K562 (cell line): Measurements from ENCODE around the gene ARID4B. TPM values are rescaled to one million over a fixed set of nuclear protein-coding genes. Genes with fewer than 3 reads are reported as not detected.
A peak's percentile ranks its signal among the peaks of the same experiment; 100 is the strongest.

Source experiments
- BDP1 ChIP-seq: IDR thresholded peaks from 3 replicates; pipeline ENCODE4 v1.6.1; 2011; ENCODE audit not compliant: insufficient read length, insufficient read depth
- EP300 ChIP-seq: IDR thresholded peaks from 2 replicates; pipeline ENCODE4 v1.6.1; 2012; ENCODE audit warnings: low read length, improper control_type of control experiment
- GATAD2B ChIP-seq: fragments of 450-650 bp; IDR thresholded peaks from 2 replicates; pipeline ENCODE4 v1.6.1; 2017; ENCODE audit warnings: mild to moderate bottlenecking, borderline replicate concordance
- HIVEP1 ChIP-seq: fragments of 250-450 bp; sonication (Bioruptor Pico); IDR thresholded peaks from 2 replicates; pipeline ENCODE4 v1.4.0; 2020; ENCODE audit warnings: mild to moderate bottlenecking
- ILK ChIP-seq: fragments of 450-650 bp; IDR thresholded peaks from 2 replicates; pipeline ENCODE4 v1.6.1; 2016; ENCODE audit warnings: missing genetic modification characterization, low read depth, mild to moderate bottlenecking, missing compliant biosample characterization, moderate library complexity, borderline replicate concordance
- MBD2 ChIP-seq: sonication (generic); IDR thresholded peaks from 2 replicates; pipeline ENCODE4 v1.6.1; 2016; ENCODE audit warnings: low read depth, borderline replicate concordance
- MCM3 ChIP-seq: fragments of 450-650 bp; IDR thresholded peaks from 2 replicates; pipeline ENCODE4 v1.6.1; 2016
- MLX ChIP-seq, 2 experiments: fragments of 450-650 bp in 1 of 2; sonication (generic) in 1 of 2; formaldehyde crosslinking; conservative IDR thresholded peaks; 2 replicates each; pipeline versions ENCODE4 v1.4.0 to v1.8.1; 2020 to 2022; ENCODE audit warnings: mild to moderate bottlenecking in 1 of 2, missing genetic modification reagents in 1 of 2
- RBBP5 ChIP-seq: fragments of 200-600 bp; sonication (generic); IDR thresholded peaks from 2 replicates; pipeline ENCODE4 v1.6.1; 2012; ENCODE audit warnings: borderline replicate concordance, mild to moderate bottlenecking, low read length, control low read depth, inconsistent platforms; ENCODE audit not compliant: insufficient read depth, poor library complexity, severe bottlenecking
- RBM22 ChIP-seq: fragments of 200-400 bp; formaldehyde crosslinking; IDR thresholded peaks from 2 replicates; pipeline ENCODE4 v1.6.1; 2018; ENCODE audit warnings: low read length, low read depth; ENCODE audit not compliant: poor library complexity, severe bottlenecking
- RFX1 ChIP-seq: fragments of 450-650 bp; IDR thresholded peaks from 2 replicates; pipeline ENCODE4 v1.6.1; 2016; ENCODE audit warnings: mild to moderate bottlenecking, moderate library complexity
- ZKSCAN1 ChIP-seq: fragments of 150-350 bp; IDR thresholded peaks from 2 replicates; pipeline ENCODE4 v1.6.1; 2016; ENCODE audit warnings: low read depth, low read length
- ZMIZ1 ChIP-seq, 2 experiments: fragments of 150-350 bp in 1 of 2; IDR thresholded peaks; 2 replicates each; pipeline ENCODE4 v1.6.1; 2012 to 2016; ENCODE audit warnings: low read depth in 2 of 2, low read length in 2 of 2, mild to moderate bottlenecking in 1 of 2, moderate library complexity in 1 of 2
- ZNF175 ChIP-seq: fragments of 200-800 bp; sonication (Bioruptor generic); IDR thresholded peaks from 2 replicates; pipeline ENCODE4 v1.6.1; 2016; ENCODE audit warnings: low read depth, mild to moderate bottlenecking, missing genetic modification characterization, missing compliant biosample characterization
- ZNF212 ChIP-seq: fragments of 450-650 bp; formaldehyde crosslinking; IDR thresholded peaks from 2 replicates; pipeline ENCODE4 v1.4.0; 2020; ENCODE audit warnings: mild to moderate bottlenecking
- ZNF431 ChIP-seq: sonication (generic); formaldehyde crosslinking; IDR thresholded peaks from 2 replicates; pipeline ENCODE4 v1.8.0; 2022; ENCODE audit warnings: mild to moderate bottlenecking, missing genetic modification reagents
- ZNF699 ChIP-seq: fragments of 250-450 bp; sonication (Bioruptor Pico); IDR thresholded peaks from 2 replicates; pipeline ENCODE4 v1.8.0; 2021; ENCODE audit warnings: mild to moderate bottlenecking, moderate library complexity; ENCODE audit not compliant: insufficient replicate concordance
- polyA plus RNA-seq, 8 experiments: library from polyadenylated mRNA; depleted of rRNA in 4 of 8; stranded (reverse) in 5 of 8; unstranded in 3 of 8; fragments of >200 nt; fragmentation: Nextera tagmentation in 2 of 8; fragmentation: Illumina TruSeq in 1 of 8; extraction: Ambion mirVana in 2 of 8; extraction: Trizol in 1 of 8; gene quantifications; 2 replicates each; pipeline versions ENCODE4 v1.2.1 to v1.2.3, GENCODE V29; 2011 to 2014; ENCODE audit warnings: inconsistent platforms in 1 of 8, missing spikeins in 1 of 8
- total RNA-seq, 7 experiments: library from RNA; depleted of rRNA in 6 of 7; stranded (reverse); fragments of >200 nt in 6 of 7; fragmentation: Illumina TruSeq in 2 of 7; extraction: Trizol in 2 of 7; gene quantifications; 2 replicates each; pipeline versions ENCODE4 v1.2.1 to v1.2.3, GENCODE V29; 2011 to 2021; ENCODE audit warnings: low replicate concordance in 1 of 7
- TF ChIP-seq, protein P1 (sequence below), 2 experiments: fragments of 200-800 bp in 1 of 2; sonication (Bioruptor generic) in 1 of 2; sonication (generic) in 1 of 2; formaldehyde crosslinking in 1 of 2; IDR thresholded peaks in 1 of 2; conservative IDR thresholded peaks in 1 of 2; 2 replicates each; pipeline versions ENCODE4 v1.5.0 to v1.6.1; 2016 to 2020; ENCODE audit warnings: missing compliant biosample characterization in 1 of 2, missing genetic modification characterization in 1 of 2, missing genetic modification reagents in 1 of 2
- TF ChIP-seq, protein P2 (sequence below): fragments of 250-450 bp; sonication (Bioruptor Pico); IDR thresholded peaks from 2 replicates; pipeline ENCODE4 v1.8.0; 2021; ENCODE audit warnings: mild to moderate bottlenecking, moderate library complexity

ARID4B gene
- total and polyA plus RNA-seq, 9 of the 15 experiments (the other 6 are each of a cell fraction or from before 2014, with no cell fraction given), result 8.4 to 38.9 (median 18.5) TPM

- TF ChIP-seq ZMIZ1 (IDR thresholded peaks at IDR 0.05; ENCODE audit: low read depth in 2 of 2, low read length in 2 of 2) (peak in 1 of 2 experiments; percentile 41; a peak in 1 of 4 replicates), GATAD2B (peak; percentile 50; the same call in 1 of the 2 replicates), MLX (CRISPR knock-in tag; conservative IDR thresholded peaks at IDR 0.05) (0 out of 4 replicates have a peak, but pooled peaks of 1 of the 2 experiments have one; percentile 61), RBBP5 (peak; percentile 99), RBM22 (peak; percentile 94), ZNF431 (CRISPR knock-in tag) (peak; percentile 80; the same call in 1 of the 2 replicates), ZNF212 (no peak), ZNF699 (no peak), RFX1 (no peak), EP300 (peak; percentile 37; the same call in 1 of the 2 replicates), MCM3 (no peak), ILK (tag) (0 out of 2 replicates have a peak, but pooled peaks have one; percentile 10), MBD2 (peak; percentile 18; the same call in 1 of the 2 replicates), HIVEP1 (CRISPR knock-in tag) (no peak), ZKSCAN1 (peak; percentile 20; the same call in 1 of the 2 replicates), BDP1 (no peak), ZNF175 (CRISPR knock-in tag) (no peak)
- TF ChIP-seq, protein P1, sequence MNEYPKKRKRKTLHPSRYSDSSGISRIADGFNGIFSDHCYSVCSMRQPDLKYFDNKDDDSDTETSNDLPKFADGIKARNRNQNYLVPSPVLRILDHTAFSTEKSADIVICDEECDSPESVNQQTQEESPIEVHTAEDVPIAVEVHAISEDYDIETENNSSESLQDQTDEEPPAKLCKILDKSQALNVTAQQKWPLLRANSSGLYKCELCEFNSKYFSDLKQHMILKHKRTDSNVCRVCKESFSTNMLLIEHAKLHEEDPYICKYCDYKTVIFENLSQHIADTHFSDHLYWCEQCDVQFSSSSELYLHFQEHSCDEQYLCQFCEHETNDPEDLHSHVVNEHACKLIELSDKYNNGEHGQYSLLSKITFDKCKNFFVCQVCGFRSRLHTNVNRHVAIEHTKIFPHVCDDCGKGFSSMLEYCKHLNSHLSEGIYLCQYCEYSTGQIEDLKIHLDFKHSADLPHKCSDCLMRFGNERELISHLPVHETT (CRISPR knock-in tag; conservative IDR thresholded peaks at IDR 0.05 in 1 of 2, IDR thresholded peaks at IDR 0.05 in 1 of 2), result peak in 1 of 2 experiments; percentile 91; a peak in 2 of 4 replicates
- TF ChIP-seq, protein P2, sequence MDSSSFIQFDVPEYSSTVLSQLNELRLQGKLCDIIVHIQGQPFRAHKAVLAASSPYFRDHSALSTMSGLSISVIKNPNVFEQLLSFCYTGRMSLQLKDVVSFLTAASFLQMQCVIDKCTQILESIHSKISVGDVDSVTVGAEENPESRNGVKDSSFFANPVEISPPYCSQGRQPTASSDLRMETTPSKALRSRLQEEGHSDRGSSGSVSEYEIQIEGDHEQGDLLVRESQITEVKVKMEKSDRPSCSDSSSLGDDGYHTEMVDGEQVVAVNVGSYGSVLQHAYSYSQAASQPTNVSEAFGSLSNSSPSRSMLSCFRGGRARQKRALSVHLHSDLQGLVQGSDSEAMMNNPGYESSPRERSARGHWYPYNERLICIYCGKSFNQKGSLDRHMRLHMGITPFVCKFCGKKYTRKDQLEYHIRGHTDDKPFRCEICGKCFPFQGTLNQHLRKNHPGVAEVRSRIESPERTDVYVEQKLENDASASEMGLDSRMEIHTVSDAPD, result no peak
Measured at GRCh38 chr1:235128456-235129328, 199.3 kb downstream of the ARID4B start, which contains the start of gene TOMM20 (continued).
